IMR-90 (cell line): ENCODE measurements around the gene TPGS1. TPM values are rescaled to one million over a fixed set of nuclear protein-coding genes. Genes with fewer than 3 reads are reported as not detected.

Experiments used
- FOS ChIP-seq: fragments of 150-350 bp; IDR thresholded peaks from 2 replicates; pipeline ENCODE4 v1.6.1; 2016; ENCODE audit warnings: low read depth, low read length
- polyA plus RNA-seq, 3 experiments: library from polyadenylated mRNA; depleted of rRNA; stranded (reverse); fragments of >200 nt; gene quantifications; 2 replicates each; pipeline ENCODE4 v1.2.3, GENCODE V29; 2012; ENCODE audit warnings: low replicate concordance in 1 of 3
- total RNA-seq: library from RNA; depleted of rRNA; stranded (reverse); fragments of >200 nt; gene quantifications from 2 replicates; pipeline ENCODE4 v1.2.3, GENCODE V29; 2012
- TF ChIP-seq, protein P1 (sequence below): fragments of 150-350 bp; IDR thresholded peaks from 2 replicates; pipeline ENCODE4 v1.6.1; 2016; ENCODE audit warnings: low read depth, mild to moderate bottlenecking, low read length, moderate library complexity, borderline replicate concordance

TPGS1 gene
- total and polyA plus RNA-seq, 2 of the 4 experiments (the other 2 are of a cell fraction) = 2.7 to 6.3 TPM

DNA sequence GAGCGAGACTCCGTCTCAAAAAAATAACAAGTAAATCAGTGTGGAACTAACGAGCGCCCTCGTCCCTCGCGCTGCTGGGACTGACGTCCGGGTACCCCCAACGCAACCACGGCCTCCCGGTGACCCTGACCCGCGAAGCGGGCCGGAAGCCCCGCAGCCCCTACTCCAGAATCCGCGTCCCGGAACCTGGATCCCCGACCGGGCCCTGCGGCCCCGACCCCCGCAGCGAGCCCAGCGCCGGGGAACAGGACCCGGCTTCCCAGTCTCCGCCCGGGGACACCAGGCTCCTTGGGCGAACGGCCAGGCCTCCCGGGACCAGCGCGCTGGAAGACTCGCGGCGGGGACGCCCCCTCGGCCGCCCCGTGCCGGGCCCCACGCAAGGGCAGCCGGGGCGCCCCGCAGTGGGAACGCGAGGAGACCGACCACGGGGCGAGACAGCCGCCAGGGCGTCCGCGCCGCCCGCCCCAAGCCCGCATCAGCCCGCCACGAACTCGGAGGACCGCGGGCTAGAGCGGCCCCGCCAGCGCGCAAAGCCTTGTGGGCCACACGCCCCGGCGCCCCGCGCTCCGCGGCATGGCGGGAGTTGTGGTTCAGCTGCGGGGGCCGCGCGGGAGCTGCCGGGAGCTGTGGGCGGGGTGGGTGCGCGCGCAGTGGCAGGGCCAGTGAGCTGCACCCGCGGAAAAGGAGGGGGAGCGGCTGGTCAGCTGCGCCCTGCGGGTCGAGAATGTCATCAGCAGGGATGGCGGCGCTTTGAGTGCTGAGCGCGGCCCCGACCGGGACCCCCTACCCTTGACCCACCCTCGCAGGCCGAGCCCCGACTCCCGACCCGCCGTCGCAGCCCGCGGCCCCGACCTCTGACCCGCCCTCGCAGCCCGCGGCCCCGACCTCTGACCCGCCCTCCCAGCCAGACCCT lies 18.5 kb upstream of the TPGS1 start (continued):
- TF ChIP-seq, protein P1, sequence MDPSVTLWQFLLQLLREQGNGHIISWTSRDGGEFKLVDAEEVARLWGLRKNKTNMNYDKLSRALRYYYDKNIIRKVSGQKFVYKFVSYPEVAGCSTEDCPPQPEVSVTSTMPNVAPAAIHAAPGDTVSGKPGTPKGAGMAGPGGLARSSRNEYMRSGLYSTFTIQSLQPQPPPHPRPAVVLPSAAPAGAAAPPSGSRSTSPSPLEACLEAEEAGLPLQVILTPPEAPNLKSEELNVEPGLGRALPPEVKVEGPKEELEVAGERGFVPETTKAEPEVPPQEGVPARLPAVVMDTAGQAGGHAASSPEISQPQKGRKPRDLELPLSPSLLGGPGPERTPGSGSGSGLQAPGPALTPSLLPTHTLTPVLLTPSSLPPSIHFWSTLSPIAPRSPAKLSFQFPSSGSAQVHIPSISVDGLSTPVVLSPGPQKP = no peak
- TF ChIP-seq FOS = no peak
